ENCODE data around the gene CALHM5.

DNA sequence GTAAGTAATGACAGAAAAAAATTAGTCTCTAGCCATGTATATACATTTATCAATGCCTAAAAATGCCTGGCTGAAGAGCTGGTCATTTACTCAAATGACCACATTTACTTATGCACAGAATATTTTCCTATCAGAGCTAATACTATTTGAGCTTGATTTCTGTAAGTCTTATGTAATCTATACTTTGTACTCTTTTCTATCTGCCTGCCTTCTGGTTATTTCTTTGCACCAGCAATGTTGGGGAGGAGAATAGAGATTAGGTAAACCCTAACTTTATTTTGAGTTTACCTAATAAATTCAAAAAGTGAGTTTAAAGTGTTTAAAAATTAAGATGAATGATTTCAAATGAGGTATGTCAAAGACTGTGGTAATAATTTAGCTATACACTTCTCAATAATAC lies 3.7 kb downstream of the CALHM5 start:
- no peak for TF ChIP-seq CTCF (IDR thresholded peaks at IDR 0.05)
- TF ChIP-seq POLR2AphosphoS5 (IDR thresholded peaks at IDR 0.05) = no peak
- no peak for TF ChIP-seq POLR2A (IDR thresholded peaks at IDR 0.05)
- no peak for TF ChIP-seq EP300 (IDR thresholded peaks at IDR 0.05; ENCODE audit: low read depth)
